ENCODE data around the gene MYH3. TPM values are rescaled to one million over a fixed set of nuclear protein-coding genes. Genes with fewer than 3 reads are reported as not detected.

The MYH3 gene
- total and polyA plus RNA-seq, 4 donors, result 0.43 to 2.0 (median 0.99) TPM

DNA sequence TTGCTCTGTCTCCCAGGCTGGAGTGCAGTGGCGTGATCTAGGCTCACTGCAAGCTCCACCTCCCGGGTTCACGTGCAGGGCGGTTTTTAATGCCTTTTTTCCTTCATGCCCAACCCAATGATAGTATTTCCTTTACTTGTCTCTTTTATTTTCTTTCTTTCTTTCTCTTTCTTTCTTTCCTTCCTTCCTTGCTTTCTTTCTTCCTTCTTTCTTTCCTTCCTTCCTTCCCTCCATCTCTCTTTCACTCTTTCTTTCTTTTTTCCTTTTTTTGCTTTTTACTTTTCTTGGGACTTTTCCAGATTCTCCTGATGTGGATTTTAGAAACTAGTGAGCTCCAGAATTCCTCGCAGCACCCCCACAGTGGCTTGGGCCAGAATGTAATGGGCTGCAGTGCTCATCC lies 3.1 kb downstream of the MYH3 start:
- 91% methylated on average over 5 of the region's 5 CpGs for WGBS
- H3K4me1 ChIP-seq (ENCODE audit: control insufficient read depth in 4 of 4, insufficient read depth in 4 of 4, low read length in 3 of 4), result no peaks in the 10 kb centered on the region
- peaks cover 0 to 4% (median under 1%) of the 10 kb centered on the region in 4 donors for H3K36me3 ChIP-seq (ENCODE audit: control insufficient read depth in 4 of 4, insufficient read depth in 3 of 4, low read depth in 1 of 4, low read length in 3 of 4)
- DNase-seq (ENCODE audit: low spot score), result no peak
- H3K27ac ChIP-seq (ENCODE audit: low read depth in 1 of 2, low read length in 2 of 2), result no peak overlapping the region
- H3K4me3 ChIP-seq (ENCODE audit: low read depth in 1 of 3, low read length in 3 of 3), result no peak overlapping the region
- TF ChIP-seq EGR1 (IDR thresholded peaks at IDR 0.05; ENCODE audit: low read depth in 2 of 2) (no peak), SP1 (IDR thresholded peaks at IDR 0.05) (no peak), RXRA (IDR thresholded peaks at IDR 0.05) (no peak), ATF3 (IDR thresholded peaks at IDR 0.05) (no peak), NR2F2 (IDR thresholded peaks at IDR 0.05) (no peak), JUND (IDR thresholded peaks at IDR 0.05) (no peak), FOXA2 (IDR thresholded peaks at IDR 0.05) (no peak), RAD21 (IDR thresholded peaks at IDR 0.05) (no peak), HNF4A (conservative IDR thresholded peaks at IDR 0.05) (no peak), HNF4G (IDR thresholded peaks at IDR 0.05) (no peak), MAX (IDR thresholded peaks at IDR 0.05) (no peak), YY1 (IDR thresholded peaks at IDR 0.05) (no peak), GABPA (IDR thresholded peaks at IDR 0.05 in 1 of 2, conservative IDR thresholded peaks at IDR 0.05 in 1 of 2) (no peak), TAF1 (conservative IDR thresholded peaks at IDR 0.05) (no peak), FOXA1 (IDR thresholded peaks at IDR 0.05) (no peak)
- TF ChIP-seq, protein P1, sequence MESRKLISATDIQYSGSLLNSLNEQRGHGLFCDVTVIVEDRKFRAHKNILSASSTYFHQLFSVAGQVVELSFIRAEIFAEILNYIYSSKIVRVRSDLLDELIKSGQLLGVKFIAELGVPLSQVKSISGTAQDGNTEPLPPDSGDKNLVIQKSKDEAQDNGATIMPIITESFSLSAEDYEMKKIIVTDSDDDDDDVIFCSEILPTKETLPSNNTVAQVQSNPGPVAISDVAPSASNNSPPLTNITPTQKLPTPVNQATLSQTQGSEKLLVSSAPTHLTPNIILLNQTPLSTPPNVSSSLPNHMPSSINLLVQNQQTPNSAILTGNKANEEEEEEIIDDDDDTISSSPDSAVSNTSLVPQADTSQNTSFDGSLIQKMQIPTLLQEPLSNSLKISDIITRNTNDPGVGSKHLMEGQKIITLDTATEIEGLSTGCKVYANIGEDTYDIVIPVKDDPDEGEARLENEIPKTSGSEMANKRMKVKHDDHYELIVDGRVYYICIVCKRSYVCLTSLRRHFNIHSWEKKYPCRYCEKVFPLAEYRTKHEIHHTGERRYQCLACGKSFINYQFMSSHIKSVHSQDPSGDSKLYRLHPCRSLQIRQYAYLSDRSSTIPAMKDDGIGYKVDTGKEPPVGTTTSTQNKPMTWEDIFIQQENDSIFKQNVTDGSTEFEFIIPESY (IDR thresholded peaks at IDR 0.05), result no peak
- TF ChIP-seq, protein P2, sequence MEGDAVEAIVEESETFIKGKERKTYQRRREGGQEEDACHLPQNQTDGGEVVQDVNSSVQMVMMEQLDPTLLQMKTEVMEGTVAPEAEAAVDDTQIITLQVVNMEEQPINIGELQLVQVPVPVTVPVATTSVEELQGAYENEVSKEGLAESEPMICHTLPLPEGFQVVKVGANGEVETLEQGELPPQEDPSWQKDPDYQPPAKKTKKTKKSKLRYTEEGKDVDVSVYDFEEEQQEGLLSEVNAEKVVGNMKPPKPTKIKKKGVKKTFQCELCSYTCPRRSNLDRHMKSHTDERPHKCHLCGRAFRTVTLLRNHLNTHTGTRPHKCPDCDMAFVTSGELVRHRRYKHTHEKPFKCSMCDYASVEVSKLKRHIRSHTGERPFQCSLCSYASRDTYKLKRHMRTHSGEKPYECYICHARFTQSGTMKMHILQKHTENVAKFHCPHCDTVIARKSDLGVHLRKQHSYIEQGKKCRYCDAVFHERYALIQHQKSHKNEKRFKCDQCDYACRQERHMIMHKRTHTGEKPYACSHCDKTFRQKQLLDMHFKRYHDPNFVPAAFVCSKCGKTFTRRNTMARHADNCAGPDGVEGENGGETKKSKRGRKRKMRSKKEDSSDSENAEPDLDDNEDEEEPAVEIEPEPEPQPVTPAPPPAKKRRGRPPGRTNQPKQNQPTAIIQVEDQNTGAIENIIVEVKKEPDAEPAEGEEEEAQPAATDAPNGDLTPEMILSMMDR (IDR thresholded peaks at IDR 0.05; ENCODE audit: low read depth, low read length, missing input control), result no peak
- TF ChIP-seq, protein P3, sequence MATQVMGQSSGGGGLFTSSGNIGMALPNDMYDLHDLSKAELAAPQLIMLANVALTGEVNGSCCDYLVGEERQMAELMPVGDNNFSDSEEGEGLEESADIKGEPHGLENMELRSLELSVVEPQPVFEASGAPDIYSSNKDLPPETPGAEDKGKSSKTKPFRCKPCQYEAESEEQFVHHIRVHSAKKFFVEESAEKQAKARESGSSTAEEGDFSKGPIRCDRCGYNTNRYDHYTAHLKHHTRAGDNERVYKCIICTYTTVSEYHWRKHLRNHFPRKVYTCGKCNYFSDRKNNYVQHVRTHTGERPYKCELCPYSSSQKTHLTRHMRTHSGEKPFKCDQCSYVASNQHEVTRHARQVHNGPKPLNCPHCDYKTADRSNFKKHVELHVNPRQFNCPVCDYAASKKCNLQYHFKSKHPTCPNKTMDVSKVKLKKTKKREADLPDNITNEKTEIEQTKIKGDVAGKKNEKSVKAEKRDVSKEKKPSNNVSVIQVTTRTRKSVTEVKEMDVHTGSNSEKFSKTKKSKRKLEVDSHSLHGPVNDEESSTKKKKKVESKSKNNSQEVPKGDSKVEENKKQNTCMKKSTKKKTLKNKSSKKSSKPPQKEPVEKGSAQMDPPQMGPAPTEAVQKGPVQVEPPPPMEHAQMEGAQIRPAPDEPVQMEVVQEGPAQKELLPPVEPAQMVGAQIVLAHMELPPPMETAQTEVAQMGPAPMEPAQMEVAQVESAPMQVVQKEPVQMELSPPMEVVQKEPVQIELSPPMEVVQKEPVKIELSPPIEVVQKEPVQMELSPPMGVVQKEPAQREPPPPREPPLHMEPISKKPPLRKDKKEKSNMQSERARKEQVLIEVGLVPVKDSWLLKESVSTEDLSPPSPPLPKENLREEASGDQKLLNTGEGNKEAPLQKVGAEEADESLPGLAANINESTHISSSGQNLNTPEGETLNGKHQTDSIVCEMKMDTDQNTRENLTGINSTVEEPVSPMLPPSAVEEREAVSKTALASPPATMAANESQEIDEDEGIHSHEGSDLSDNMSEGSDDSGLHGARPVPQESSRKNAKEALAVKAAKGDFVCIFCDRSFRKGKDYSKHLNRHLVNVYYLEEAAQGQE (IDR thresholded peaks at IDR 0.05), result no peak
- no peaks in the 10 kb centered on the region for H3K9me3 ChIP-seq (ENCODE audit: control insufficient read depth in 4 of 4, low read length in 3 of 4)
- H3K27me3 ChIP-seq (ENCODE audit: control insufficient read depth in 4 of 4, insufficient read depth in 4 of 4, low read length in 3 of 4), result no peaks in the 10 kb centered on the region
- no peak overlapping the region for H3K9ac ChIP-seq (ENCODE audit: low read depth in 1 of 2, low read length in 2 of 2)
